ENCODE measurements around the gene PSME1. TPM values are rescaled to one million over a fixed set of nuclear protein-coding genes. Genes with fewer than 3 reads are reported as not detected.
A peak's percentile ranks its signal among the peaks of the same experiment; 100 is the strongest.

Gene PSME1
- total and polyA plus RNA-seq, 2 of the 13 experiments (the other 11 are each of a cell fraction or from before 2014, with no cell fraction given): 159 to 608 TPM

DNA sequence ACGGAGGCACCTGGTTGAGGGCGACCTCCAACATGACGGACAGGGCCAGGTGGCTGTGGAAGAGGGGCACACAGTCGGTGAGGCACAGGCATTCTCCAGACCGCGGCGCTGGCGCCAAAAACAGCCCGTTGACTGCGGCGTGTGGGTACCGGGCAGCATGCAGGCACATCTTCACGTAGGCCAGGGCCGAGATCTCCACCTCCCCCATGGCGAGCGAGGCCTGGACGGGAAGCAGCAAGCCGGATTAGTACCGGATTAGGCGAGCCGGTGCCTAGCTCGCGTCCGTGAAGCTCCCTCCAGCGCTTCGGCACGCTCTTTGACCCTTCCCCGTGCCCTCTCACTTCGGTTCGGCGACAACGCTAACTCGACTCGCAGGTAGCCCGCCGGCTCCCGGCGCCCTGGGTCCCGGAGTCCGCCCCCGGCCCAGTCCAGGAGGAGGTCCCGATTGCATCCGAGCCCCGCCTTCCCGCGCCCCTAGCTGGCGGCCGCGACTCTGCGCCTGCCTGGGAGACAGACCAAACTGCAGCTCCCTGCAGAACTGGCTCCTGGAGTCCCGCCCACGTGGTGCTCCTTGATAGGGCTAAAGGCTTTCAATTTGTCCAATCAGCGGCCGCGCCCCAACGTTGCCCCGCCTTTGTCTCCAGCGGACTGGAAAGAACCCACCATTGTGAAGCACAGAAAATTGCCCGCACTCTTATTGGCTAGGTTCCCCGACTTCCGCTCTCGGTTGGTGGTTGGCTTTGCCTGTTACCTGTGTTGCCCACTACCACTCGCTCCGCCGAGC lies 5.3 kb downstream of the PSME1 start, which contains the start of gene EMC9 (continued):
- TF ChIP-seq ZBTB42 (CRISPR knock-in tag; IDR thresholded peaks at IDR 0.05) (peak; percentile 97), ZNF629 (CRISPR knock-in tag; conservative IDR thresholded peaks at IDR 0.05) (peak; percentile 60; the same call in 1 of the 2 replicates), SRF (IDR thresholded peaks at IDR 0.05; ENCODE audit: low read depth, low read length) (peak; percentile 39; the same call in 1 of the 2 replicates), NFATC3 (CRISPR knock-in tag; IDR thresholded peaks at IDR 0.05) (no peak; the same call in 1 of the 2 replicates), ZSCAN30 (CRISPR knock-in tag; IDR thresholded peaks at IDR 0.05) (no peak), SYNCRIP (IDR thresholded peaks at IDR 0.05; ENCODE audit: insufficient read depth, low read depth, low read length) (no peak), AHR (CRISPR knock-in tag; IDR thresholded peaks at IDR 0.05) (peak; percentile 89; the same call in 1 of the 2 replicates), TRIM24 (CRISPR knock-in tag; IDR thresholded peaks at IDR 0.05) (no peak), THYN1 (CRISPR knock-in tag; IDR thresholded peaks at IDR 0.05; ENCODE audit: borderline replicate concordance, low read depth) (peak; percentile 97), SP1 (IDR thresholded peaks at IDR 0.05) (no peak), SP1 (CRISPR knock-in tag; IDR thresholded peaks at IDR 0.05) (peak; percentile 92), MEIS2 (CRISPR knock-in tag; IDR thresholded peaks at IDR 0.05) (peak; percentile 41; the same call in 1 of the 2 replicates), ZBTB4 (CRISPR knock-in tag; IDR thresholded peaks at IDR 0.05; ENCODE audit: borderline replicate concordance) (no peak; the same call in none of the 2 replicates), ZBTB44 (CRISPR knock-in tag; IDR thresholded peaks at IDR 0.05) (0 out of 2 replicates have a peak, but pooled peaks have one; percentile 33), KAT7 (CRISPR knock-in tag; IDR thresholded peaks at IDR 0.05; ENCODE audit: borderline replicate concordance) (no peak; the same call in 1 of the 2 replicates), ZNF354B (CRISPR knock-in tag; IDR thresholded peaks at IDR 0.05) (peak; percentile 99), MLLT10 (CRISPR knock-in tag; IDR thresholded peaks at IDR 0.05) (peak; percentile 64; the same call in 1 of the 2 replicates), TFDP1 (CRISPR knock-in tag; IDR thresholded peaks at IDR 0.05; ENCODE audit: borderline replicate concordance) (peak; percentile 72)
- TF ChIP-seq, protein P1, sequence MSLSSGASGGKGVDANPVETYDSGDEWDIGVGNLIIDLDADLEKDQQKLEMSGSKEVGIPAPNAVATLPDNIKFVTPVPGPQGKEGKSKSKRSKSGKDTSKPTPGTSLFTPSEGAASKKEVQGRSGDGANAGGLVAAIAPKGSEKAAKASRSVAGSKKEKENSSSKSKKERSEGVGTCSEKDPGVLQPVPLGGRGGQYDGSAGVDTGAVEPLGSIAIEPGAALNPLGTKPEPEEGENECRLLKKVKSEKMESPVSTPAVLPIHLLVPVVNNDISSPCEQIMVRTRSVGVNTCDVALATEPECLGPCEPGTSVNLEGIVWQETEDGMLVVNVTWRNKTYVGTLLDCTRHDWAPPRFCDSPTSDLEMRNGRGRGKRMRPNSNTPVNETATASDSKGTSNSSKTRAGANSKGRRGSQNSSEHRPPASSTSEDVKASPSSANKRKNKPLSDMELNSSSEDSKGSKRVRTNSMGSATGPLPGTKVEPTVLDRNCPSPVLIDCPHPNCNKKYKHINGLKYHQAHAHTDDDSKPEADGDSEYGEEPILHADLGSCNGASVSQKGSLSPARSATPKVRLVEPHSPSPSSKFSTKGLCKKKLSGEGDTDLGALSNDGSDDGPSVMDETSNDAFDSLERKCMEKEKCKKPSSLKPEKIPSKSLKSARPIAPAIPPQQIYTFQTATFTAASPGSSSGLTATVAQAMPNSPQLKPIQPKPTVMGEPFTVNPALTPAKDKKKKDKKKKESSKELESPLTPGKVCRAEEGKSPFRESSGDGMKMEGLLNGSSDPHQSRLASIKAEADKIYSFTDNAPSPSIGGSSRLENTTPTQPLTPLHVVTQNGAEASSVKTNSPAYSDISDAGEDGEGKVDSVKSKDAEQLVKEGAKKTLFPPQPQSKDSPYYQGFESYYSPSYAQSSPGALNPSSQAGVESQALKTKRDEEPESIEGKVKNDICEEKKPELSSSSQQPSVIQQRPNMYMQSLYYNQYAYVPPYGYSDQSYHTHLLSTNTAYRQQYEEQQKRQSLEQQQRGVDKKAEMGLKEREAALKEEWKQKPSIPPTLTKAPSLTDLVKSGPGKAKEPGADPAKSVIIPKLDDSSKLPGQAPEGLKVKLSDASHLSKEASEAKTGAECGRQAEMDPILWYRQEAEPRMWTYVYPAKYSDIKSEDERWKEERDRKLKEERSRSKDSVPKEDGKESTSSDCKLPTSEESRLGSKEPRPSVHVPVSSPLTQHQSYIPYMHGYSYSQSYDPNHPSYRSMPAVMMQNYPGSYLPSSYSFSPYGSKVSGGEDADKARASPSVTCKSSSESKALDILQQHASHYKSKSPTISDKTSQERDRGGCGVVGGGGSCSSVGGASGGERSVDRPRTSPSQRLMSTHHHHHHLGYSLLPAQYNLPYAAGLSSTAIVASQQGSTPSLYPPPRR (CRISPR knock-in tag; IDR thresholded peaks at IDR 0.05; ENCODE audit: borderline replicate concordance): peak; percentile 80

Measured in HepG2 (cell line).